Central memory CD8-positive, alpha-beta T cell (primary cell): ENCODE results near the gene AJM1.

ENCODE experiments used
- ATAC-seq: fragments of 150-1000 bp; cut with Tn5 transposase; replicated peaks from 2 replicates; pipeline ENCODE4 v1.10.0; 2022; ENCODE audit warnings: mild to moderate bottlenecking, moderate FRiP score, moderate number of reproducible peaks; ENCODE audit not compliant: poor library complexity, severe bottlenecking; ENCODE audit errors: extremely low read depth
- DNase-seq, 2 donors: peaks; one replicate each; pipeline ENCODE4 v3.0.0; 2021; ENCODE audit warnings: low spot score in 2 of 2
- H3K27ac Mint-ChIP-seq: one replicate; pipeline ENCODE4 v1.8.0; 2022; ENCODE audit warnings: low read depth, mild to moderate bottlenecking, moderate library complexity, mixed read lengths
- H3K27me3 Mint-ChIP-seq: one replicate; pipeline ENCODE4 v1.8.0; 2022; ENCODE audit warnings: mixed read lengths
- H3K36me3 Mint-ChIP-seq: one replicate; pipeline ENCODE4 v1.8.0; 2022; ENCODE audit warnings: mild to moderate bottlenecking, moderate library complexity, mixed read lengths; ENCODE audit not compliant: insufficient read depth
- H3K4me1 Mint-ChIP-seq: one replicate; pipeline ENCODE4 v1.8.0; 2022; ENCODE audit warnings: mixed read lengths
- H3K4me3 Mint-ChIP-seq: one replicate; pipeline ENCODE4 v1.8.0; 2022; ENCODE audit warnings: mild to moderate bottlenecking, moderate library complexity, mixed read lengths
- H3K9me3 Mint-ChIP-seq: one replicate; pipeline ENCODE4 v1.8.0; 2022; ENCODE audit warnings: mixed read lengths

Gene AJM1

GRCh38 chr9:136854113-136854841 lies 12.0 kb downstream of the AJM1 start:
- Mint-ChIP-seq H3K27me3 (no peaks in the 10 kb centered on the region), H3K27ac (no peak overlapping the region), H3K9me3 (no peaks in the 10 kb centered on the region), H3K36me3 (peaks cover 11% of the 10 kb centered on the region), H3K4me3 (no peak overlapping the region), H3K4me1 (no peaks in the 10 kb centered on the region)
- no peak for ATAC-seq
- no peak for DNase-seq

GRCh38 chr9:136854842-136855460 lies 12.7 kb downstream of the AJM1 start:
- Mint-ChIP-seq H3K4me3 (no peak overlapping the region), H3K4me1 (no peaks in the 10 kb centered on the region), H3K27me3 (no peaks in the 10 kb centered on the region), H3K27ac (no peak overlapping the region), H3K36me3 (peaks cover 10% of the 10 kb centered on the region), H3K9me3 (no peaks in the 10 kb centered on the region)
- ATAC-seq (no peak), DNase-seq (no peak)

GRCh38 chr9:136855461-136856078 lies 13.3 kb downstream of the AJM1 start:
- H3K27me3 Mint-ChIP-seq = no peaks in the 10 kb centered on the region
- H3K27ac Mint-ChIP-seq = no peak overlapping the region
- no peak overlapping the region for H3K4me3 Mint-ChIP-seq
- no peaks in the 10 kb centered on the region for H3K9me3 Mint-ChIP-seq
- ATAC-seq = no peak
- H3K36me3 Mint-ChIP-seq = peaks cover 8% of the 10 kb centered on the region
- DNase-seq = no peak
- H3K4me1 Mint-ChIP-seq = no peaks in the 10 kb centered on the region

GRCh38 chr9:136856079-136856476 lies 13.8 kb downstream of the AJM1 start:
- ATAC-seq = no peak
- no peaks in the 10 kb centered on the region for H3K4me1 Mint-ChIP-seq
- no peak for DNase-seq
- H3K27ac Mint-ChIP-seq = no peak overlapping the region
- H3K27me3 Mint-ChIP-seq = no peaks in the 10 kb centered on the region
- no peaks in the 10 kb centered on the region for H3K9me3 Mint-ChIP-seq
- peaks cover 8% of the 10 kb centered on the region for H3K36me3 Mint-ChIP-seq
- H3K4me3 Mint-ChIP-seq = no peak overlapping the region

- no peak for DNase-seq
- Mint-ChIP-seq H3K27me3 (no peaks in the 10 kb centered on the region), H3K4me1 (no peaks in the 10 kb centered on the region), H3K4me3 (no peak overlapping the region), H3K9me3 (no peaks in the 10 kb centered on the region), H3K36me3 (peaks cover 5% of the 10 kb centered on the region), H3K27ac (no peak overlapping the region)
- no peak for ATAC-seq
Measured at GRCh38 chr9:136856541-136857141, 14.4 kb downstream of the AJM1 start.

GRCh38 chr9:136857166-136857565 lies 14.9 kb downstream of the AJM1 start:
- Mint-ChIP-seq H3K4me3 (no peak overlapping the region), H3K27me3 (no peaks in the 10 kb centered on the region), H3K36me3 (peaks cover 8% of the 10 kb centered on the region), H3K4me1 (no peaks in the 10 kb centered on the region), H3K27ac (no peak overlapping the region), H3K9me3 (no peaks in the 10 kb centered on the region)
- no peak for ATAC-seq
- DNase-seq = no peak

- ATAC-seq (no peak), DNase-seq (no peak)
- Mint-ChIP-seq H3K27ac (no peak overlapping the region), H3K36me3 (peaks cover 8% of the 10 kb centered on the region), H3K4me1 (no peaks in the 10 kb centered on the region), H3K27me3 (no peaks in the 10 kb centered on the region), H3K4me3 (no peak overlapping the region), H3K9me3 (no peaks in the 10 kb centered on the region)
Measured at GRCh38 chr9:136857581-136858412, 15.5 kb downstream of the AJM1 start.

GRCh38 chr9:136858452-136858843 lies 16.2 kb downstream of the AJM1 start:
- Mint-ChIP-seq H3K4me3 (no peak overlapping the region), H3K27me3 (no peaks in the 10 kb centered on the region), H3K4me1 (no peaks in the 10 kb centered on the region), H3K27ac (no peak overlapping the region), H3K36me3 (peaks cover 7% of the 10 kb centered on the region), H3K9me3 (no peaks in the 10 kb centered on the region)
- ATAC-seq (no peak), DNase-seq (no peak)

GRCh38 chr9:136858844-136859757 lies 16.8 kb downstream of the AJM1 start:
- Mint-ChIP-seq H3K4me1 (no peaks in the 10 kb centered on the region), H3K4me3 (no peak overlapping the region), H3K27me3 (no peaks in the 10 kb centered on the region), H3K9me3 (no peaks in the 10 kb centered on the region), H3K36me3 (peaks cover 9% of the 10 kb centered on the region), H3K27ac (no peak overlapping the region)
- DNase-seq (no peak), ATAC-seq (no peak)

GRCh38 chr9:136860529-136860928 lies 18.3 kb downstream of the AJM1 start:
- Mint-ChIP-seq H3K36me3 (peaks cover 8% of the 10 kb centered on the region), H3K27ac (peak overlapping the region; percentile 38), H3K4me1 (peaks cover 7% of the 10 kb centered on the region), H3K4me3 (no peak overlapping the region), H3K27me3 (no peaks in the 10 kb centered on the region), H3K9me3 (no peaks in the 10 kb centered on the region)
- ATAC-seq (no peak), DNase-seq (no peak)

- peak overlapping the region; percentile 38 for H3K27ac Mint-ChIP-seq
Measured at GRCh38 chr9:136860933-136861873, 18.9 kb downstream of the AJM1 start.

More at GRCh38 chr9:136860933-136861873, 18.9 kb downstream of the AJM1 start:
- Mint-ChIP-seq H3K36me3 (peaks cover 8% of the 10 kb centered on the region), H3K4me1 (peaks cover 8% of the 10 kb centered on the region), H3K27me3 (no peaks in the 10 kb centered on the region), H3K9me3 (no peaks in the 10 kb centered on the region), H3K4me3 (no peak overlapping the region)
- no peak for ATAC-seq
- DNase-seq = no peak
